Epithelial cell of esophagus (primary cell): ENCODE results near the gene DACT2.
"Not testable (repeated sequence)": the region's sequence is repeated elsewhere in the genome, so short reads cannot be mapped to it uniquely, and the experiment has no call there.

Experiments
- DNase-seq: peaks from one replicate; pipeline ENCODE4 v3.0.0; 2010; ENCODE audit warnings: low read depth
- H3K4me3 ChIP-seq: 2 replicates; pipeline ENCODE4 v1.5.1; 2011; ENCODE audit warnings: mild to moderate bottlenecking, low read length, control low read depth
- TF ChIP-seq, protein P1 (sequence below): IDR thresholded peaks from 2 replicates; pipeline ENCODE4 v1.5.1; 2011; ENCODE audit warnings: low read depth, mild to moderate bottlenecking, low read length, control low read depth, inconsistent platforms; ENCODE audit not compliant: insufficient read depth; ENCODE audit errors: missing control alignments

The DACT2 gene

GRCh38 chr6:168283686-168284025 lies 35.9 kb downstream of the DACT2 start:
- TF ChIP-seq, protein P1, sequence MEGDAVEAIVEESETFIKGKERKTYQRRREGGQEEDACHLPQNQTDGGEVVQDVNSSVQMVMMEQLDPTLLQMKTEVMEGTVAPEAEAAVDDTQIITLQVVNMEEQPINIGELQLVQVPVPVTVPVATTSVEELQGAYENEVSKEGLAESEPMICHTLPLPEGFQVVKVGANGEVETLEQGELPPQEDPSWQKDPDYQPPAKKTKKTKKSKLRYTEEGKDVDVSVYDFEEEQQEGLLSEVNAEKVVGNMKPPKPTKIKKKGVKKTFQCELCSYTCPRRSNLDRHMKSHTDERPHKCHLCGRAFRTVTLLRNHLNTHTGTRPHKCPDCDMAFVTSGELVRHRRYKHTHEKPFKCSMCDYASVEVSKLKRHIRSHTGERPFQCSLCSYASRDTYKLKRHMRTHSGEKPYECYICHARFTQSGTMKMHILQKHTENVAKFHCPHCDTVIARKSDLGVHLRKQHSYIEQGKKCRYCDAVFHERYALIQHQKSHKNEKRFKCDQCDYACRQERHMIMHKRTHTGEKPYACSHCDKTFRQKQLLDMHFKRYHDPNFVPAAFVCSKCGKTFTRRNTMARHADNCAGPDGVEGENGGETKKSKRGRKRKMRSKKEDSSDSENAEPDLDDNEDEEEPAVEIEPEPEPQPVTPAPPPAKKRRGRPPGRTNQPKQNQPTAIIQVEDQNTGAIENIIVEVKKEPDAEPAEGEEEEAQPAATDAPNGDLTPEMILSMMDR, result no peak
- H3K4me3 ChIP-seq, result no peak overlapping the region
- no peak for DNase-seq

GRCh38 chr6:168282985-168283685 lies 36.4 kb downstream of the DACT2 start:
- TF ChIP-seq, protein P1, result no peak
- no peak for DNase-seq
- H3K4me3 ChIP-seq, result no peak overlapping the region

DNA sequence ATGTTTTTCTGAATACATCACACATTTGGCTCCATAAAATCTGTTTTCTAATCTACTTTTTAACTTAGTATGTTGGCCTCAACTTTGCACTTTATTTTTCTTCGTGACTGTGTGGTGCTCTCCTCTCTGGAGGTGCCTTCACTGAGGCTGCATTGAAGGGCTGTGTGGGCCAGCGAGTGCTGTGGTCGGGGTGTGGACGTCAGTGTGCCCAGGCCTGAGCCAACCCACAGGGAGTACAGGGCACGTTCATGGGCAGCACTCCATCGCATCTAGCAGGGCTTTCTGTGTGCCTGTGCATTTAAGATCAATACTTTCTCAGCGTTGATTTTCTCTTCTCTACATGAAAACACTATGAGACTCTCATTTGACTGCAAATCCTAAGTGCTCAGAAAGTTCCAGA lies 37.8 kb downstream of the DACT2 start:
- H3K4me3 ChIP-seq, result no peak overlapping the region
- no peak for DNase-seq
- TF ChIP-seq, protein P1, result no peak

- DNase-seq, H3K4me3 ChIP-seq: not testable (repeated sequence)
These were observed 38.3 kb downstream of the DACT2 start for GRCh38 chr6:168281314-168281713.

DNA sequence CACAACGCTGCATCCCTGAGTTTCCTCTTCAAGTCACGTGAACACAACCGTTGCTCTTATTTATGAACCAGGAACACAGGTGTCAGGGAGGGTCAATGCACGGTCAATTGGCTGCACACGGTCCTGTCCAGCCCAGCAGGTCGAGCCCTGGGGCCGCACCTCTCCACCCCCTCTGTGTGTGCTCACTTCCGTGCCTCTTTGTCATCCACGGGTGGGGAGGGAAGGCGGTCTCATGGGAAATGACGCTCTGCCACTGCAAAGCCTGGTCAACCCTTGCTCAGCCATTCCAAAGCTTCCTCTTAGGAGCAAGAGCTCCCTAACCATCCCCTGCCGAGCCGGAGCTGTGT lies 38.7 kb downstream of the DACT2 start:
- H3K4me3 ChIP-seq, result no peak overlapping the region
- DNase-seq, result no peak
- TF ChIP-seq, protein P1, result no peak

DNA sequence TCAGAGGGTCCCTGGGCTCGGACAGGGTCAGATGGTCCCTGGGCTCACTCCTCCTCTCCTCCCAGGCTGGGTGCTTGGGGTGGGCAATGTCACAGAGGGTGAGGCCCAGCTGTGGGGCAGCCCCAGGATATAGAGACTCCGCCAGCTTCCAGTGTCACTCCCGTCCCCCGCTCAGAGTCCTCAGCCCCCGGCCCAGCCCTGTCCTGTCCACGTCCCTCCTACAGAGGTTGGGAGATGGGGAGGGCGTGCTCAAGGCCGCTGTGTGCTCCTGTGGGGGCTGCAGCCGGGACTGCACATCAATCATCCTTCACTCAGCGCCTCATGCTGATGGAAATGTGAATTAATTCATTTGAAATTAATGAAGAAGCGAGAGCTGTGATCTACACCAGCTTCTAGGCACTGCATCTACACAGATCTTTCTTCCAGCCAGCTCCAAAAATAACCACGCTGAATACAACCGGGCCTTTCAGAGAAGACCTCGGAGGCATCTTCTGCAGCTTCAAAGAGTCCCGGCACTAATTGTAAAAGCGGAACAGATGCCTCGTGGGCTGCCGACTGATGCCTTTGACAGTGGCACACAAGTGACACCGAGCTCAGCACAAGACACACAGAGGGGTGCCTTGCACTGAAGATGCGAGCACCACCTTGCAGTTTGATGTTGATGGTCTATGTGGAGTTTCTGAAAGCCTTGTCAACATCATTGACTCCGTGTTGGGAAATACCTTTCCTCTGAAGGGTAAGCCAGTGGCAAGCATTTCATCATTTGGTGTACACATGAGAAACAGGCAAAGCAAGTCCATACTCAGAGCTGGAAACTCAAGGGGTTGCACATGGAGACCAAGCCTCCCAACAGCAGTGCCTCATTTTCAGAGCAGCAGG lies 39.3 kb downstream of the DACT2 start:
- no peak for DNase-seq
- TF ChIP-seq, protein P1, result no peak
- H3K4me3 ChIP-seq, result no peak overlapping the region

- TF ChIP-seq, protein P1, result no peak
- H3K4me3 ChIP-seq, result no peak overlapping the region
- DNase-seq, result no peak
These were observed 40.1 kb downstream of the DACT2 start for GRCh38 chr6:168279403-168279935.
